NCI-H146 treated with DMSO at 0.1 percent for 48 hours (cell line): Measurements from ENCODE around the gene DAND5.

Experiments used
- DNase-seq: peaks from one replicate; lab custom pipeline; 2025; ENCODE audit not compliant: unreplicated experiment; lab: John Stamatoyannopoulos, UW

DAND5 gene

GRCh38 chr19:12969292-12969988 is at the start of gene DAND5:
Gene DAND5 (plus strand): TSS chr19:12969576. CDS start chr19:12969661, 85 bp downstream.
- DNase-seq = no peak

DNA sequence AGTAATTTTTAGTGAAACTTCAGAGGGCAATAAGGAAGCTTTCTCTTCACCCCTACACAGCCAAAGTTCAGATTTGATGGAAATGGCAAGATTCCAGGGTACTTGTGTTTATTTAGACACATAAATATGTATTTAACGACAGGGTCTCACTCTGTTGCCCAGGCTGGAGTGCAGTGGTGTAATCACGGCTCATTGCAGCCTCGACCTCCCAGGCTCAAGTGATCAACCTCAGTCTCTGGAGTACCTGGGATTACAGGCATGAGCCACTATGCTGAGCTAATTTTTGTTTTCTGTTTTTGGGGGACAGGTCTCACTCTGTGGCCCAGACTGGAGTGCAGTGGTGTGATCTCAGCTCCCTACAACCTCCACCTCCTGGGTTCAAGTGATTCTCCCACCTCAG is 48.3 kb upstream of the DAND5 start:
- no peak for DNase-seq

DNA sequence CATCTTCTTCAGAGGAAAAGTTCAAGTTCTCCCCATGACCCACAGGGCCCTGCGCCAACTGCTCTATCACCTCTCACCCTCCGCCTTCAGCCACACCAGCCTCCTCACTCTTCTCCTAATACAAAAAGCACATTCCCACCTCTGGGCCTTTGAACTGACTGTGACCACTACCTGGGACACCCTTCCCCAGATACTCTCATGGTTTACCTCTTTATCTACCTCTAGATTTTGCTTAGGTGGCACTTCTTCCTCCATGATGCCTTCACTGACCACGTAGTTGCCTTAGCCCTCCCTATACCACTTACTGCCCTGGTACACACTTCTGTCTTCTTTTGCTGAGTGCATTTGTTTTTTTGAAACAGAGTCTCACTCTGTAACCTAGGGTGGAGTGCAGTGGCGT is 46.4 kb upstream of the DAND5 start:
- DNase-seq = no peak

- no peak for DNase-seq
Observed at GRCh38 chr19:12924621-12925310, 44.6 kb upstream of the DAND5 start.

DNA sequence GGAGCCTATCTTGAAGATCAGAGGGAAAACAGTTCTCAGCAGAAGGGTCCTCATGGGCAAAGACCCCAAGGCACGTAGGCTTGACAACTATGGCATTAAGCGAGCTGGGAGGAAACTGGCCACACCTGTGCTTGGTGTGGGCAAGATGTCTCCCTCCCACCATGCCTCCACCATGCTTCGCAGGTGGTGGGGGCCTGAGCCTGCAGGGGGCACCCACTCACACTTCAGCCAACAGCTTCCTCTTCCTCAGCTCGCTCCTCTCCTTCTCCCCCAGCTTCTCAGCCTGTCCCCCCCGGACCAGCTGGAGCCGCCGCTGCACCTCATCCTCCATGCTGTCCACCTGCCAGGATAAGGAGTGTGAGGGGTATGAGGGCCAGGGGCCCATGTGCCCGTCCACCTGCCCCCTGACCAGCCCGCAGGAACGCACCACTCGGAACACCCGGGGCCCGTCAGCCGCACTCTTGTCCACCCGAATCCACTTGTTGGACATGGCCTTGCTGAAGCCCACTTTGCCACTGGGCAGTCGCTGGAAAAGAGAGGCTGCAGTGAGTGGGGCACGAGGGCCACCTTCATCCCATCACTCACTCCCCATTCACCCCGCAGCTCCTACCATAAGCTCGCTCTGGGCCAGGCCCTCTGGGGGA is 39.3 kb upstream of the DAND5 start:
- no peak for DNase-seq

- peak; percentile 37 for DNase-seq
Observed at GRCh38 chr19:12932392-12933286, 36.7 kb upstream of the DAND5 start.

DNA sequence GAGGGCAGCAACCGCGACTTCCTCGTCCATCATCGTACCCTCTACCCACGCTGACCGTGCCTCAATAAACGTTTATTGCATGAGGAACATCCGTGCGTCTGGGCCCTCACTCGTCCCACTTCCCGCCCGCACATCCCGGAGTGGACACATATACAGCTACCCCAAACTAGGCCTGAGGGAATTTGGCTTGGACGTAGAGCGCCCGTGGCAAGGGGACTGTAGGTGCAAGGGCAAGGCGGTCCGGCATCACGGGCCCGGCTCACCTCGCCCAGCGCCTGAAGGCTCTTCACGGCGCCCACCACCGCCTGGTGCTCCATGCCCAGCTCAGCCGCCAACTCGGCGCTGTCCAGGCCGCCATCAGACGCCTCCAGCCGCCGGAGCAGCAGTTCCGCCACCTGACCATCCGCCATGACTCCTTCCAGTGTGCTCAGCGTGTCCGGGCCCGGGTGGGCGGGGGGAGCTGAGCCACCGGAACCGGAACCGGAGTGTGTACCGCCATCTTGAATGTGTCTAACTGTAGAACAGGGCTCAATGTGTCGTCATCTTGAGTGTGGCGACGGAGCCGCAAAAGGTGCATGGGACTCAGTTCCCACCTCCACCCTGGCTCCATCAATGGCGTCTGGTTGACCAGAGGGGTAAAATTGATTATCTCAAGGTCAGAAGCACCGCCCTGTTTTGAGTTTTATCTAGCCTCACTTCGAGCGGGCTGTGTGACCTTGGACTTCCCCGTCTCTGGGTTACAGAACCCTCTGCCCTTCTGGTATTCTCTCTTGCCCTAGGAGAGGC is 35.9 kb upstream of the DAND5 start, which contains the start of gene FARSA:
TSS of gene FARSA (minus strand) at position 425 of the 786 bp plus-strand sequence. CDS start at position 410, 15 bp downstream.
- peak; percentile 93 for DNase-seq

- no peak for DNase-seq
Observed at GRCh38 chr19:12935071-12935470, 34.3 kb upstream of the DAND5 start.

DNA sequence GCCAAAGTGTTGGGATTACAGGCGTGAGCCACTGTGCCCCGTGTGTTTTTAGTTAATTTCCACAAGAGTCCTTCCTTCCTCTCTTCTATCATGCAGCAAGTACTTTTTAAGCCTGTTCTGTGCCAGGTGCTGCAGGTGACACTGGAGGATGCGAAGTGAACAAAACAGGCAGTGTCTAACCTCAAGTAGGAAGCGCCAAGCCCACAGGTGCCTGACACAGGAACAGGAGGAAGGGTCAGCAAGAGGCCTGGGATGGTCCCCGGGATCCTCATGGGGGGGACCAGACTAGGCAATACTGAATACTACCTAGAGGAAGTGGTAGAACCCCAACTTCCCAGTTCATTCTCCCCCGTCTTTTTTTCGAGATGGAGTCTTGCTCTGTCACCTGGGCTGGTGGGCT is 32.8 kb upstream of the DAND5 start:
- no peak for DNase-seq

DNA sequence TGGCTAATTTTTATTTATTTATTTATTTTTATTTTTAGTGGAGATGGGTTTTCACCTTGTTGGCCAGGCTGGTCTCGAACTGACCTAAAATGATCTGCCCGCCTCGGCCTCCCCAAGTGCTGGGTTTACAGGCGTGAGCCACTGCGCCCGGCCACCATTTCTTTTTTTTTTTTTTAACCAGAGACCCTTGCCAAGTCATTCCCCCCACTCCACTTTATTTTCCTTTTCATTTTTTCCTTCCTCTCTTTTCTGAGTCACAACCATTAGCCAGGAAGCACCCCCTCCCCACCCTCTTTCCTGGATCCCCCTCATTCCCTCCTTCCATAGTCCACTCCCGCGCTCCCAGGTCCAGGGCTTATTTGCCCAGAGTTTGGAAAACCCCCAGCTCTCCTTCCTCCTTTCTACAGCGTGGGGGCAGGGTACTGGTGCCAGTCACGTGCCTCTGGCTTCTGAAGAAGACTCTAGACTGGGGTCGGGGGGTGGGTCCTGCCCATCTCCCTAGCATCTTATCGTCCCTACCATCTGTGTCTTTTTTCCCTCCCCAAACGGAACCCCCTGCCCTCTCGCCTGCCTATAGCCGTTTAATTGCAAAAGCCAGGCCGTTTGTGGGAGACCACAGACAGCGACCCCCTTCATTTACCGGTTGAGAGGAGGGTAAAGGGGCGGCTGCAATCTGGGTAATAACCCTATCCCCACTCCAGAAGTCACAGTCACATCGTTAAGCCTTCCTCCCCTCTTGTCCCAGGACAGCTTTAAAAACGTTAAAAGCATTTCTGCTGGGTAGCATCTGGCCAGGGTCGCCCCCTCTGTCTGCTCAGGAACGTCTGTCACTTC is 32.1 kb upstream of the DAND5 start:
- DNase-seq = peak; percentile 16

GRCh38 chr19:12937927-12938778 is 31.2 kb upstream of the DAND5 start, which contains the start of gene CALR:
Gene CALR (plus strand): TSS chr19:12938609. CDS start chr19:12938680, 71 bp downstream.
- peak; percentile 100 for DNase-seq

GRCh38 chr19:12938779-12939601 is 30.4 kb upstream of the DAND5 start:
- DNase-seq = no peak

DNA sequence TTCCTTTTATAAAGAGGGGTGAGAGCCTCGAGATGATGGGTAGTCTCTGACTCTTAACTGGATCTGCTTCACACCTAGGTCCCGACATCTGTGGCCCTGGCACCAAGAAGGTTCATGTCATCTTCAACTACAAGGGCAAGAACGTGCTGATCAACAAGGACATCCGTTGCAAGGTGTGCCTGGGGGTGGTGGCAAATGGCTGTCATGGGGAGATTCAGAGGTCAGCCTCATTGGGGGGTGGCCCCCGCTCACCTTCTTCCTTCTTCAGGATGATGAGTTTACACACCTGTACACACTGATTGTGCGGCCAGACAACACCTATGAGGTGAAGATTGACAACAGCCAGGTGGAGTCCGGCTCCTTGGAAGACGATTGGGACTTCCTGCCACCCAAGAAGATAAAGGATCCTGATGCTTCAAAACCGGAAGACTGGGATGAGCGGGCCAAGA is 29.4 kb upstream of the DAND5 start:
- DNase-seq = no peak

DNA sequence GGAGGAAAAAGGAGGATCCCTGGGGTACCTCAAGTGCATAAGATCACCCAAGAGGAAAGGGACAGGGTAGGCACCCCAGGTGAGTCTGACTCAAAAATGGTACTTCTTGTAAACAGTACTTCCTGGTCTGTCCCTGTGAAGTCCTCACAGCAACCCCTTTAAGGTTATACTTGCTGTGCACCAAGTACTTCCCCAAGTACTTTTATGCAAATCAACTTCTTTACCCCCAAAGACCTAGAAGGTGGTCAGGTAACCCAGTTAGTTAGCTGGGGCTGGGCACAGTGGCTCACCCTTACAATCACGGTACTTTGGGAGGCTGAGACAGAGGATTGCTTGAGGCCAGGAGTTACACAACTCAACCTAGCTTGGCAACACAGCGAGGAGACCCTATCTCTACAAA is 28.5 kb upstream of the DAND5 start:
- no peak for DNase-seq

GRCh38 chr19:12943437-12944044 is 25.8 kb upstream of the DAND5 start:
- DNase-seq = no peak

- DNase-seq = no peak
Observed at GRCh38 chr19:12944104-12944674, 25.2 kb upstream of the DAND5 start.
